Measurements from ENCODE around the gene FBXO46.

Gene FBXO46

DNA sequence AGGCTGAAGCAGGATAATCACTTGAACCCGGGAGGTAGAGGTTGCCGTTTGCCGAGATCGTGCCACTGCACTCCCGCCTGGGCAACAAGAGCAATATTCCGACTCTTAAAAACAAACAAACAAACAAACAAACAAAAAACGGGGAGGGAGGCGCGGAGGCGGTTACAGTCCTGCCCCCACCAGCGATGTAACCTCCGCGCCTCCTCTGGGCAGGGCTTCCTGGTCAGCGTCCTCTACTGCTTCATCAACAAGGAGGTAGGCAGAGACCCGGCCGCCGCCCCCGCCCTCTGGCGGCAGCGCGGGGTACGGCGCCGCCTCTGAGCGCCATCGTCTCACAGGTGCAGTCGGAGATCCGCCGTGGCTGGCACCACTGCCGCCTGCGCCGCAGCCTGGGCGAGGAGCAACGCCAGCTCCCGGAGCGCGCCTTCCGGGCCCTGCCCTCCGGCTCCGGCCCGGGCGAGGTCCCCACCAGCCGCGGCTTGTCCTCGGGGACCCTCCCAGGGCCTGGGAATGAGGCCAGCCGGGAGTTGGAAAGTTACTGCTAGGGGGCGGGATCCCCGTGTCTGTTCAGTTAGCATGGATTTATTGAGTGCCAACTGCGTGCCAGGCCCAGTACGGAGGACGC is 49.2 kb downstream of the FBXO46 start:
- peak; percentile 89 for DNase-seq

DNA sequence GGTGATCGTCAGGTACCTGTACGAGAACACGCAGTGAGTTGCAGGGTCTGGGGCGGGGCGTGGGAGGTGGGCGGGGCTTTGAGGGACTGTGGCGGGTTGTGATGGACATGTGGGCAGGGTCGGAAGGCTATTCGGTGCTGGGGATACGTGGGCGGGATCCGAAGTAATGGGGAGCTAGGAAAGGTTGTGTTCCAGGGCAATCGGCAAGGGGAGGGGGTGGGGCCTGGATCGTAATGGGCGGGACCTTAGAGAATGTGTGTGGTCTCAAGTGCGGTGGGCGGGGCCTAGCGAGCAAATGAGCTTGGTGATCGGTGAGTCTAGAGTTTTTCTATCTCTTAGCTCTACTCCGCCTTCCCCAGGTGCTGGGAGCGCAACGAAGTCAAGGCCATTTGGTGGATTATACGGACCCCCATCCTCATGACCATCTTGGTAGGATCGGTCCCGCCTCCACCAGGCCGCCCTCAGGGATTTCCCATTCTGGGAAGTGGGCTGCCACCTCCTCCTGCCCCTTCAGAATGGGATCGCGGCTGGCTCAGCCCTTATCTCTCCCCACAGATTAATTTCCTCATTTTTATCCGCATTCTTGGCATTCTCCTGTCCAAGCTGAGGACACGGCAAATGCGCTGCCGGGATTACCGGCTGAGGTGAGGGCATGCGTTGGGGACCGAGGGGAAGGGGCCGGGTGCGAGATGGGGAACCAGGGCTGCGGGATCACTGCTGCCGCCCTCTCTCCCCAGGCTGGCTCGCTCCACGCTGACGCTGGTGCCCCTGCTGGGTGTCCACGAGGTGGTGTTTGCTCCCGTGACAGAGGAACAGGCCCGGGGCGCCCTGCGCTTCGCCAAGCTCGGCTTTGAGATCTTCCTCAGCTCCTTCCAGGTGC is 53.1 kb downstream of the FBXO46 start:
- DNase-seq: peak; percentile 94

DNA sequence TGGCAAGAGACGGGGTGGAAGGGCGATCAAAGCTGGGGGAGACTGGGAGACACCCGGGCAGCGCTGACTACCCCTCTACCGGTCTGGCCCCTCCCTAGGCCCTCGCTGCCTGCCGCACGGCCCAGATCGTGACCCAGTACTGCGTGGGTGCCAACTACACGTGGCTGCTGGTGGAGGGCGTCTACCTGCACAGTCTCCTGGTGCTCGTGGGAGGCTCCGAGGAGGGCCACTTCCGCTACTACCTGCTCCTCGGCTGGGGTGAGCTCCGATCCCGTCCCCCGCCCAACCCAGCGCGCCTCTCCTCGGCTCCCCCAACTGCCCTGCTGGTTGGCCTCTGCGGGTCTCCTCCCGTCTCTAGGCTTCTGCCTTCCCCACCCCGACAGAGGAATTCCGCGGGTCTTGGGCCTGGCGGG is 53.8 kb downstream of the FBXO46 start:
- no peak for DNase-seq

DNA sequence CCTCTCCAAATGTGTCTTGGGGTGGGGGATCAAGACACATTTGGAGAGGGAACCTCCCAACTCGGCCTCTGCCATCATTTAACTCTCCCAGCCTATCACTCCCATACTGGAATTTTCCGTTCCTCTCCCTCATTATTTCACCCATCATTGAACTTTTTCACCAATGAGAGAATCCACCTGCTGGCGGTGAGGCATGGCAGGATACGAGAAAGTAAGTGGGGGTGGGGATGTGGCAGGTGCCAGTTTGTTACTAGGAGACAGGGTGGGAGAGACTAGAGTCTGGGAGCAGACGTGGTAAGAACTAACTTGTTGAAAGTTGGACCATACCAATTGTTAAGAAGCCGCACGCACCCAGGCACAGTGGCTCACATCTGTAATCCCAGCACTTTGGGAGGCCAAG is 55.8 kb downstream of the FBXO46 start:
- no peak for DNase-seq

DNA sequence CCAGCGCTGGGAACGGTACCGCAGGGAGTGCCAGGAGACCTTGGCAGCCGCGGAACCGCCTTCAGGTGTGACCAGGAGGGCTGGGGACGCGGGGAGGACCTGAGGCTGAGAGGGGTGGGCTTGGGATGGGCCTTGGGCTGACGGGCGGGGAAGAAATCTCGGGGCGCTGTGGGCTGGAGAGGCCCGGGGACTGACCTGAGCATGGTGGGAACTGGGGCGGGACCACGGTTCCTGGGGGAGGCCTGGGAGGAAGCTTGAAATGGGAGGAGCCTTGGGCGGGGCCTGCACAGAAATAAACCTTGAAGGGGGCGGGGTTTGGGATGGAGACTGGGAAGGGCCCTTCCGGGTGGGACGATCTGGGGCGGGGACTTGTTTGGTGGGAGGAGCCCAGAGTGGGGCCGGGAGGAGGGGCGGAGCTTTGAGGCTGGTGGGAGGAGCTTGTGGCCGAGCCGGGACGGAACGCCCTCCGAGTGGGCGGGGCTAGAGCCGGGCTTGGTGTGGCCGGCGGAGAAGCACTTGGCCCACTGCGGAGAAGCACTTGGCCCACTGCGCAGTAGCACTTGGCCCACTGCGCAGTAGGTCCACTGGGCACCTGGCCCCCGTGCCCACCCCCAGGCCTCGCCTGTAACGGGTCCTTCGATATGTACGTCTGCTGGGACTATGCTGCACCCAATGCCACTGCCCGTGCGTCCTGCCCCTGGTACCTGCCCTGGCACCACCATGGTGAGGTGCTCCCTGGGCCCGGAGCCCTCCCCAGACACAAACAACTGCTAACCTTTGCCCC is 59.8 kb downstream of the FBXO46 start:
- DNase-seq: peak; percentile 94

DNA sequence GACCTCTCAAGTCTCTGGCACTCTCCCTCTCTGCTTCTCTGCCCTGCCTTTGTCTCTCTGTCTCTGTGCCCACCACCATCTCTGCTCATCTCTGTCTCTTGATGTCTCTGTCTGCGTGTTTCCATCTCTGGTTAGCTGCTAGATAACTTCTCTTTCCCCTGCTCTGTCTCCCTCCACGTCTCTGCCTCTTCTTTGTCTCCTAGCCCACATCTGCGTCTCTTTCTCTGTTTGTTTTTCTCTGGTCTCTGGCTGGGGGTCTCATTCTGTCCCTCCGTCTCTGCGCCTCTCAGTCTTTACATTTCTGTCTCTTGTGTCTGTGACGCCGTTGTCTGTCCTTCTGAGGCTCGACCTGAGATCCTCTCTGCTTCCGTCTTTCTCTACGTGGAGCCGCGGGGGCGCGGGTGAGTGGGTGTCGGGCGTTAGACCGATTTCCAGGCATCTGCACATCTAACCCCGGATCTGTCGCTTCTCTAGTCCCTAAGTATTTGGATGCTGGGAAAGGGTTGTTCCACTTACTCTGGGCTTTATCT is 62.3 kb downstream of the FBXO46 start:
- no peak for DNase-seq

DNA sequence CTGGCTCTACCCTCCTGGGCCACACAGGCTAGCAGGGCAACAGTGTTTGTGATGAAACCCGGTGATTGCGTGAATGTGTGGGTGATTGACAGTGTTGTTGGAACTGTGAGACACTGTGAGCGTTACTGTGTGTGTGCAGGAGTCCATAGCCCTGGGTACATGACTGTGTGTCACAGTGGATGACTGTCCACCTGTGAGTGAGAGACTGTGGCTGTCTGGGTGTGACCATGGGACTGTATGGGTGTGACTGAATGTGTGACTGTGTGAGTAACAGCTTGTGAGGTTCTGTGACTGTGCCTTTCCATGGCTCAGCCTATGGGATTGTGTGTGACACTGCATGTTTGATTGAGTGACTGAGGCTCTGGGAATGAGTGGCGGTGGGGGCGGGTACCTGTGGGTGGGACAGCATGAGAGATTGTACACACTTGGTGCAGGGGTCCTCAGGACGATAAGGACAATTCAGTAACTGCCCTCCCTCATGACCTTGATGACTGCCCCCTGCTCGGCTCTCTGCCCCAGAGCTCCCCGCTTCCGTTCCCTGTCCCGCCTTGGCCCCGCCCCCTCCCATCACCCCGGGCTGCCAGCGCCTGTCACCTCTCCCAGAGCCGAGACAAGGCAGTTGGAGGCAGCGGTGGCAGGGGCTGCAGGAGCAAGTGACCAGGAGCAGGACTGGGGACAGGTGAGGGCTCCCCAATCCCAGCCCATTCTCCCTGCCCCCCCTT is 62.9 kb downstream of the FBXO46 start, which contains the start of gene GIPR:
GIPR (plus strand) TSS at position 602 of the 722 bp plus-strand sequence. CDS start 1,300 bp downstream, outside the sequence.
- DNase-seq: peak; percentile 67

DNA sequence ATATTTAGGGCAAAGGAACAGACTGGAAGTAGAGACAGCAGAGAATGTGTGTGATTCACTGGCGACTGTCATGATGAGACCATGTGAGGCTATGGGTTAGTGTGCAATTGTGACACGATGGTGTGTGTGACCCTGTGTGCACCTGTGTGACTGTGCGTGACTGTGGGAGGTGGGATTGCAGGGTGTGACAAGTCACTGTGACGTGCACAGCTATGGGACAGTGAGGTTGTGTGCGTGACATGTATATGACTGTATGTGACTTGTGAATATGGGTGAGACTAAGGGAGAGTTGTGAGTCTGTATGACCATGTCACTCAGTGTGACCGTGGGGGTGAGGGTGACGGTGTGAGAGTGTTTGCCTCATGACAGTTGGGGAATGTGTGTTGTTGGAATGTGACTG is 66.1 kb downstream of the FBXO46 start:
- DNase-seq: no peak

DNA sequence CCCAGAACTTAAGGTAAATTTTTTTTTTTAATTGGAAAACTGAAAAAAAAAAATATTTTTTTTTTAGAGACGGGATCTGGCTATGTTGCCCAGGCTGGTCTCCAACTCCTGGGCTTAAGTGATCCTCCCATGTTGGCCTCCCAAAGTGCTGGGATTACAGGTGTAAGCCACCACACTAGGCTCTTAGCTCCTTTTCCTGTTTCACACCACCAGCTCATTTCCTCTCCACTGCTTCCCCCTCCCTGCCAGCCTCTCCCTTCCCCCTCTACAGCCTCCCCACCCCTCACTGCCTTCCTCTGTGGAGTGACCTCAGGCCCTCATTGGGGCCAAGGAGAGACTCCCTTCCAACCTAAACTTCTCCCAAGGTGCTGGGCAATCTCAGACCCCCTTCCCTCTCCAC is 66.9 kb downstream of the FBXO46 start:
- DNase-seq: no peak

DNA sequence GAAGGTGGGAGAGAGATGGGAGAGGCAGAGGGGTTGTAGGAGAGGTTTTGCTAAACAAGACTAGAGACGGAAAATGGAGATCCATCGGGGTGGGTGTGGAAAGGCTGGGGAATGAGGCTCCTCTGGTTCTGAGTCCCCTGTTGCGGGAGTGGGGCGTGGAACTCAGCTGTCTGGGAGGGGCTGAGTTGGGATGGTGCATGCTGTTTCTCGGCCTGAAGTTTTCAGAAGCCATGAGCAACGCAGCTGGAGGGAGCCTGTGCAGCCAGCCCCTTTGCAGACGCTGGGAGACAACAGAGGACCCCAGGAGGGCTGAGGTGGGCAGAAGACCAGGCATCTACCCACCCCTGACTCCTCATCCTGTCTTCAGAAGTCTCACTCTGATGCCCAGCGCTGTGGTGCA is 70.1 kb downstream of the FBXO46 start:
- no peak for DNase-seq
